HUES48 (cell line): ENCODE measurements around the gene IFT81.
A peak's percentile ranks its signal among the peaks of the same experiment; 100 is the strongest.

ENCODE experiments used
- H3K27ac ChIP-seq: one replicate; pipeline ENCODE4 v1.7.0; 2013; ENCODE audit warnings: low read depth, low read length, inconsistent platforms
- H3K27me3 ChIP-seq: 2 replicates; pipeline ENCODE4 v1.6.1; 2013; ENCODE audit warnings: mild to moderate bottlenecking, low read length; ENCODE audit not compliant: control insufficient read depth, insufficient read depth
- H3K36me3 ChIP-seq: 2 replicates; pipeline ENCODE4 v1.6.1; 2013; ENCODE audit warnings: low read length; ENCODE audit not compliant: control insufficient read depth, insufficient read depth
- H3K4me1 ChIP-seq: 2 replicates; pipeline ENCODE4 v1.6.1; 2013; ENCODE audit warnings: mild to moderate bottlenecking, low read length; ENCODE audit not compliant: control insufficient read depth, insufficient read depth
- H3K4me3 ChIP-seq: 2 replicates; pipeline ENCODE4 v1.5.1; 2013; ENCODE audit warnings: mild to moderate bottlenecking, low read depth, low read length
- H3K9ac ChIP-seq: 2 replicates; pipeline ENCODE4 v1.6.1; 2013; ENCODE audit warnings: mild to moderate bottlenecking, low read depth, low read length, moderate library complexity
- H3K9me3 ChIP-seq: 2 replicates; pipeline ENCODE4 v1.6.1; 2013; ENCODE audit warnings: low read length; ENCODE audit not compliant: control insufficient read depth, insufficient read depth

The IFT81 gene

DNA sequence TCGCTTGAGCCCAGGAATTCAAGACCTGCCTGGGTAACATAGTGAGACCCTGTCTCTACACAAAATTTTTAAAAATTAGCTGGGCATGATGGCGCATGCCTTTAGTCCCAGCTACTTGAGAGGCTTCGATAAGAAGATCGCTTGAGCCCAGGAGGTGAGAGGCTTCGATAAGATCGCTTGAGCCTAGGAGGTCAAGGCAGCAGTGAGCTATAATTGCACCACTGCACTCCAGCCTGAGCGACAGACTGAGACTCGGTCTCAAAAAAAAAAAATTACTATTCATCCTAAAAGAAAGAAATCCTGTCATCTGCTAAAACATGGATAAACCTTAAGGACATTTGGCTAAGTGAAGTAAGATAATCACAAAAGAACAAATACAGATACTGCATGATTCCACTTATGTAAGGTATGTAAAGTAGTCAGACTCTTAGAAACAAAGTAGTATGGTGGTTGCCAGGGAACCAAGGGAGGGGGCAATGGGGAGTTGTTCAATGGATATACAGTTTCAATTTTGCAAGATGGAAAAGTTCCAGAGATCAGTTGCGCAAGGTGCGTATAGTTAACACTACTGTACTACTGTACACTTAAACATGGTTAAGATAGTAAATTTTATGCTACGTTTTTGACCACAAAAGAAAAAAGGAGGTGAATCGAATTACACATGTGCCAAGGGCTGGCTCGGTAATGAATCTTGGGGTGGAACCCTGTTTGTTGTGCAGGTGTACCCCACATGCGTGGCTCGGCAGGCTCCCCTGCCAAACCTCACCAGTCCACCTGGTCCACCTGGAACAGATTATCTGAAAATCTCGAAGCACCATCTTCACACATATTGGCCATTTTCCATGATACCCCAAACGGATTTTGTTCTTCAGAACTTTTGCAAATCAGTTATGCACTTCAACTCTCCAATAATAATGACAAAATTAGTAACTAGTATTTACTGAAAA lies 138.6 kb downstream of the IFT81 start:
- Histone ChIP-seq H3K4me1 (peaks cover 13% of the 10 kb centered on the region), H3K27me3 (no peaks in the 10 kb centered on the region), H3K4me3 (no peak overlapping the region), H3K9ac (no peak overlapping the region), H3K27ac (no peak overlapping the region), H3K36me3 (no peaks in the 10 kb centered on the region), H3K9me3 (no peaks in the 10 kb centered on the region)

DNA sequence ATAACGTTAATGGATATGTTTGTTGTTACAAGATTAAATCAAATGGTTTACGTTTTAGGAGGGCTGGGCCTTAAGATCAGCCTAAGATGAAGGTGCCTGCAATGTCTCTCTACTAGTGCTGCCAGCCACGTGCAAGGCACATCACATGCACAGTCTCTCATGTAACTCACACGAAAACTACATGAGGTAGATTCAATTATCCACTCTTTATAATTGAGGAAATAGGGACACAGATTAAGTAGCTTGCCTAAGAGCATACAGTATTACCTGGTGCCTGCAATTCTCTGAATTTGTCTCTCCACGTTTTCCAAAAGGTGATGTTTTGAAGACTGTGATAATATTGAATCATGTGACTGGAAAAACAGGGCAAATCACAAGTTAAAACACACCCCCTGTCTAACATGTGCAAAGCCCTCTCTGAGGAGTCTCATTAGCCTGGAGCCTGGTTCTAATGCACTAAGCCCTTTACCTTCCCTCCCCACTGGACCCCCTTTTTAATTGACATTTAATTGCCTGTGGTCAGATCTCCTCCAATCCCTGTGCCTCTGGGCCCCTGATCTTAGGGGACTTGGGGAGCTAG lies 142.3 kb downstream of the IFT81 start:
- Histone ChIP-seq H3K36me3 (no peaks in the 10 kb centered on the region), H3K9ac (no peak overlapping the region), H3K27ac (peak overlapping the region; percentile 26), H3K4me3 (no peak overlapping the region), H3K4me1 (peaks cover 33% of the 10 kb centered on the region), H3K9me3 (no peaks in the 10 kb centered on the region), H3K27me3 (no peaks in the 10 kb centered on the region)

DNA sequence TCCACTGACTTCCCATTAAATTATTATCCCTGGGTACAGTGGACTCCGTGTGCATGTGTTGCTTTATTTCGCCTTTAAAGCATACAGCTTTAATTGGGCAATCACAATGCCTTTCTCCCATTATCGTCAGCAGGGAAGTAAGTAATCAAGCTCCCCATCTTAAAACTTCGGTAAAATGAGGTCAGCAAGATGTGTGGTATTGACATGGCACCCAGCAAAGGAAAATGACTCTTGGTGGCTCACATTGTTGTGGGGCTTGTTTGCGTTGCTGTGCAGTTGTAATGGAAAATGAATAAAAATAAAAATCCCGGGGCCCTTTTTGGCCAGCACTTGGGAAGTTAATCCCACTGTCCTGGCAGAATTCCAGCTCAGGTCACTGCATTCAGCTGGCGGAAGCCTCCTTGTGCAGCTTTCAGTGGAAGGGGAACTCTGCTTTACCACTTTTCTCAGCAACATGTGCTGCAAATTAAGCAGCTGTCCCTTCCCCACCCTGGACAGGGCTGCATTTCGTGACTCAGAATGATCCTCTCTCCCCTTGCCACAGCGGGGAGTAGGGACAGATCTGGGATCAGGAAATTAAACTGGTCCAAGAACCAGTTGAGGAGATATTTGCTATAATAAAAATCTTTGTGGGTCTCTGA lies 142.9 kb downstream of the IFT81 start:
- peaks cover 33% of the 10 kb centered on the region for H3K4me1 ChIP-seq
- no peaks in the 10 kb centered on the region for H3K9me3 ChIP-seq
- no peak overlapping the region for H3K9ac ChIP-seq
- no peaks in the 10 kb centered on the region for H3K27me3 ChIP-seq
- H3K36me3 ChIP-seq: no peaks in the 10 kb centered on the region
- peak overlapping the region; percentile 26 for H3K27ac ChIP-seq
- H3K4me3 ChIP-seq: no peak overlapping the region
